Lung (tissue), 12 donors: Measurements from ENCODE around the gene CACNA1A. TPM values are rescaled to one million over a fixed set of nuclear protein-coding genes. Genes with fewer than 3 reads are reported as not detected.

ENCODE experiments used
- ATAC-seq: fragments of 200-7000 bp; cut with Tn5 transposase; one replicate; pipeline ENCODE4 v1.9.1; 2020; ENCODE audit warnings: moderate number of reproducible peaks; ENCODE audit not compliant: insufficient read depth, low FRiP score
- DNase-seq, 3 donors: peaks; one replicate each; pipeline ENCODE4 v3.0.0-alpha.2; 2013 to 2017
- H3K27ac ChIP-seq, 2 donors: one replicate each; pipeline ENCODE4 v1.5.1; 2013; ENCODE audit warnings: mild to moderate bottlenecking in 2 of 2, moderate library complexity in 2 of 2, control low read depth in 1 of 2, inconsistent platforms in 1 of 2, low read depth in 1 of 2, low read length in 1 of 2
- H3K27me3 ChIP-seq, 3 donors: one replicate each; pipeline ENCODE4 v1.5.1; 2013; ENCODE audit warnings: low read length in 2 of 3; ENCODE audit not compliant: control insufficient read depth in 3 of 3, insufficient read depth in 3 of 3
- H3K36me3 ChIP-seq, 4 donors: one replicate each; pipeline ENCODE4 v1.5.1; 2013; ENCODE audit warnings: low read length in 4 of 4, mild to moderate bottlenecking in 1 of 4, moderate library complexity in 1 of 4; ENCODE audit not compliant: control insufficient read depth in 4 of 4, insufficient read depth in 4 of 4
- H3K4me1 ChIP-seq, 5 donors: one replicate each; pipeline ENCODE4 v1.5.1; 2013; ENCODE audit warnings: low read length in 5 of 5, mild to moderate bottlenecking in 2 of 5, moderate library complexity in 1 of 5; ENCODE audit not compliant: control insufficient read depth in 5 of 5, insufficient read depth in 5 of 5
- H3K4me3 ChIP-seq: one replicate; pipeline ENCODE4 v1.5.1; 2013; ENCODE audit warnings: mild to moderate bottlenecking, control low read depth, moderate library complexity
- H3K9ac ChIP-seq, 2 donors: one replicate each; pipeline ENCODE4 v1.5.1; 2013; ENCODE audit warnings: low read length in 2 of 2, control low read depth in 1 of 2; ENCODE audit not compliant: insufficient read depth in 1 of 2
- H3K9me3 ChIP-seq, 4 donors: one replicate each; pipeline ENCODE4 v1.5.1; 2013; ENCODE audit warnings: low read length in 3 of 4, mild to moderate bottlenecking in 1 of 4, moderate library complexity in 1 of 4; ENCODE audit not compliant: control insufficient read depth in 4 of 4, insufficient read depth in 3 of 4
- WGBS, 2 donors: extraction: QIAGEN DNeasy Blood & Tissue Kit; methylation state at CpG; one replicate each; pipeline ENCODE4 v1.1.7; 2013; 5-methylcytosine and 5-hydroxymethylcytosine counted together
- polyA plus RNA-seq, 2 donors: library from polyadenylated mRNA; stranded (reverse); fragments of 200-250 nt; gene quantifications; one replicate each; pipeline ENCODE4 v1.2.1, GENCODE V29; 2013
- total RNA-seq, 2 donors: library from RNA; depleted of rRNA in 1 of 2; stranded (reverse); fragments of >200 nt in 1 of 2; gene quantifications; one replicate each; pipeline ENCODE4 v1.2.1, GENCODE V29; 2014 to 2021
- TF ChIP-seq, protein P1 (sequence below): IDR thresholded peaks from 2 replicates; pipeline ENCODE4 v1.5.1; 2012; ENCODE audit warnings: mild to moderate bottlenecking; ENCODE audit errors: control extremely low read depth, extremely low read depth
- donor health status: control.
- donor health status: control.
- donor health status: Bipolar disorder and iron deficiency.
- donor health status: healthy.
- donor health status: DM: yes; HTN: yes; CAD: no.

Gene CACNA1A
- total and polyA plus RNA-seq, 4 donors, result 0.27 to 1.00 (median 0.75) TPM

DNA sequence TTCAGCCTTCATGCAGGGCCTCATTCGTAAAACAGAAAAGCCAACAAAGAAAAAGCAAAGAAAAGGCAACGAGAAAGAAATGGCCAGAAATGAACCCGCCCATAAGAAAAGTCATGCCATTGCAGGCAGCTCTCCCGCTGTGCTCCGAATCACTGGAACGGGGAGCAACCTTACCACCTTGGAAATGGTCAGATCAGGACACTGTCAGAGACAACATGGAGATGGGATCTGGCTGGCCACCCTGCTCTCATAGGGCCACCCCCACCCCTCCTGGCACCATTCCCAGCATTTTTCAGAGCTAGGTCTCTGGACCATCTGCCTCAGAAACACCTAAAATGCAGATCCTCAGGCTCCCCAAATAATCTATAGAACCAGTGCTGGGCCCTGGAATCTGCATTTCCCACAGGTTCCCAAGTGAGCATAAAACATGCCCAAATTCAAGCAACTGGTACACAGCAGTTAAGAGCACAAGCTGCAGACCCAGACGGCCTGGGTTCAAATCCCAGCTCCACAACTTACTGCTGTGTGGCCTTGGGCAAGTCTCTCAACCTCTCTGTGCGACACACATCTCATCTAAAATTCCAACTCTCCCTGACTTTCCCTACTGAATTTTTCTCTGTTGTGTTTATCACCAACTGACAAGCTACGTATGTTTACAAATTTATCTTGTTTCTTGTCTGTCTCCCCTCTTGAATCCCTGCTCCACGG lies 204.5 kb downstream of the CACNA1A start:
- Histone ChIP-seq H3K9me3 (no peaks in the 10 kb centered on the region), H3K4me3 (no peak overlapping the region), H3K27ac (no peak overlapping the region), H3K27me3 (peaks cover 0 to 4% (median 0%) of the 10 kb centered on the region in 3 donors), H3K36me3 (no peaks in the 10 kb centered on the region), H3K4me1 (peaks cover 0 to 3% (median 0%) of the 10 kb centered on the region in 5 donors), H3K9ac (no peak overlapping the region)
- DNase-seq (no peak), ATAC-seq (no peak)
- 68 to 83% methylated on average over 10 of the region's 10 CpGs for WGBS, 2 donors
- TF ChIP-seq, protein P1, sequence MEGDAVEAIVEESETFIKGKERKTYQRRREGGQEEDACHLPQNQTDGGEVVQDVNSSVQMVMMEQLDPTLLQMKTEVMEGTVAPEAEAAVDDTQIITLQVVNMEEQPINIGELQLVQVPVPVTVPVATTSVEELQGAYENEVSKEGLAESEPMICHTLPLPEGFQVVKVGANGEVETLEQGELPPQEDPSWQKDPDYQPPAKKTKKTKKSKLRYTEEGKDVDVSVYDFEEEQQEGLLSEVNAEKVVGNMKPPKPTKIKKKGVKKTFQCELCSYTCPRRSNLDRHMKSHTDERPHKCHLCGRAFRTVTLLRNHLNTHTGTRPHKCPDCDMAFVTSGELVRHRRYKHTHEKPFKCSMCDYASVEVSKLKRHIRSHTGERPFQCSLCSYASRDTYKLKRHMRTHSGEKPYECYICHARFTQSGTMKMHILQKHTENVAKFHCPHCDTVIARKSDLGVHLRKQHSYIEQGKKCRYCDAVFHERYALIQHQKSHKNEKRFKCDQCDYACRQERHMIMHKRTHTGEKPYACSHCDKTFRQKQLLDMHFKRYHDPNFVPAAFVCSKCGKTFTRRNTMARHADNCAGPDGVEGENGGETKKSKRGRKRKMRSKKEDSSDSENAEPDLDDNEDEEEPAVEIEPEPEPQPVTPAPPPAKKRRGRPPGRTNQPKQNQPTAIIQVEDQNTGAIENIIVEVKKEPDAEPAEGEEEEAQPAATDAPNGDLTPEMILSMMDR, result no peak

DNA sequence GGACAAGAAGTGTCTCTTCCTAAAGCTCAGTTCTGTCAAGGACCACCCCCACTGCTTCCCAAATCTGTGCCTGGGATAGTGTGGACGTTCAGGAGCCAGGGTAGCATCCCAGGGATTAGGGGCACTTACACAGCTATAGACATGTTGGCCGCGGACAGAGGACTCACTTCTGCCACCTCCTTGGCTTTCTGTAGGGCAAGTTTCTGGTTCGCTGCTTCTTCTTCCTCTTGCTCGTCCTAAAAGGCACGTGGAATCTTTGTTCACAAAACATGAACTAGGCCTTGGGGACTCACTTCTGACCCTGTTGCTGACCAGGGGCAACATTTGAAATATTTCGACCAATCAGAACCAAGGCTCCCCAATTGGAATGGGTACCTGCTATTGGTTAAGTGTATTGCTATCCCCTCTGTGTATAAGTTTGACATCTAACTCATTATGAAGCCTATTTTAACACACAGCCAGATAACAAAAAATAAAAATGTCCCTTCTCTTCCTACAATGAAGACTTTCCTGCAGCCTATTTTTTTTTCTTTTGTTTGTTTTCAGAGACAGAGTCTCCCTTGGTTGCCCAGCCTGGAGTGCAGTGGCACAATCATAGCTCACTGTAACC lies 205.8 kb downstream of the CACNA1A start:
- Histone ChIP-seq H3K27me3 (peaks cover 0 to 4% (median 0%) of the 10 kb centered on the region in 3 donors), H3K27ac (no peak overlapping the region), H3K9me3 (no peaks in the 10 kb centered on the region), H3K9ac (no peak overlapping the region), H3K4me1 (peaks cover 0 to 3% (median 0%) of the 10 kb centered on the region in 5 donors), H3K4me3 (no peak overlapping the region), H3K36me3 (no peaks in the 10 kb centered on the region)
- TF ChIP-seq, protein P1, result no peak
- DNase-seq (no peak), ATAC-seq (no peak)
- WGBS, 2 donors, result 75 to 78% methylated on average over 7 of the region's 7 CpGs

DNA sequence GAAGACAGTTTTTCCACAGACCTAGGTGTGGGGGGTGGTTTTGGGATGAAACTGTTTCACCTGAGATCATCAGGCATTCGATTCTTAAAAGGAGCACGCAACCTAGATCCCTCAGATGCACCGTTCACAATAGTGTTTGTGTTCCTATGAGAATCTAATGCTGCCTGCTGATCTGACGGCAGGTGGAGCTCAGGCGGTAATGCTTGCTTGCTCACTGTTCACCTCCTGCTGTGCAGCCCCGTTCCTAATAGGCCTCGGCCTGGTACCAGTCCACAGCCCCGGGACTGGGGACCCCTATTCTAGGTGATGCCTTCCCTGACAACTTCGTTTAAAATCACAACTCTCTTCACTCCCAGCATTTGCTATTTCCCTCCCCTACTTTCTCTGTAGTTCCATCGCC lies 206.4 kb downstream of the CACNA1A start:
- 69 to 81% methylated on average over 10 of the region's 10 CpGs for WGBS, 2 donors
- Histone ChIP-seq H3K9ac (no peak overlapping the region), H3K27me3 (peaks cover 0 to 4% (median 0%) of the 10 kb centered on the region in 3 donors), H3K9me3 (no peaks in the 10 kb centered on the region), H3K36me3 (no peaks in the 10 kb centered on the region), H3K4me3 (no peak overlapping the region), H3K27ac (no peak overlapping the region), H3K4me1 (peaks cover 0 to 3% (median 0%) of the 10 kb centered on the region in 5 donors)
- DNase-seq (no peak), ATAC-seq (no peak)
- TF ChIP-seq, protein P1, result no peak
